ENCODE results near the gene UNC93A.
"Not testable (repeated sequence)": the region's sequence is repeated elsewhere in the genome, so short reads cannot be mapped to it uniquely, and the experiment has no call there.

UNC93A gene

GRCh38 chr6:167270499-167271311, 20.4 kb upstream of the UNC93A start:
- no peak for DNase-seq (ENCODE audit: low read depth)

GRCh38 chr6:167272151-167272550, 19.0 kb upstream of the UNC93A start:
- DNase-seq (ENCODE audit: low read depth): no peak

GRCh38 chr6:167272696-167273379, 18.3 kb upstream of the UNC93A start:
- DNase-seq (ENCODE audit: low read depth): no peak

- DNase-seq (ENCODE audit: low read depth): no peak
These were observed 16.8 kb upstream of the UNC93A start for GRCh38 chr6:167274270-167274669.

GRCh38 chr6:167275001-167275400, 16.1 kb upstream of the UNC93A start:
- no peak for DNase-seq (ENCODE audit: low read depth)

GRCh38 chr6:167275436-167275835, 15.7 kb upstream of the UNC93A start:
- no peak for DNase-seq (ENCODE audit: low read depth)

GRCh38 chr6:167276772-167277533, 14.2 kb upstream of the UNC93A start:
- DNase-seq (ENCODE audit: low read depth): no peak

- not testable (repeated sequence) for DNase-seq (ENCODE audit: low read depth)
These were observed 12.8 kb upstream of the UNC93A start for GRCh38 chr6:167278173-167278940.

- DNase-seq (ENCODE audit: low read depth): no peak
These were observed 11.2 kb upstream of the UNC93A start for GRCh38 chr6:167279766-167280446.

GRCh38 chr6:167280466-167280865, 10.6 kb upstream of the UNC93A start:
- not testable (repeated sequence) for DNase-seq (ENCODE audit: low read depth)

GRCh38 chr6:167282165-167282564, 8.9 kb upstream of the UNC93A start:
- DNase-seq (ENCODE audit: low read depth): no peak

- DNase-seq (ENCODE audit: low read depth): not testable (repeated sequence)
These were observed 6.5 kb upstream of the UNC93A start for GRCh38 chr6:167284565-167284964.

GRCh38 chr6:167285077-167285770, 5.9 kb upstream of the UNC93A start:
- DNase-seq (ENCODE audit: low read depth): no peak

- DNase-seq (ENCODE audit: low read depth): no peak
These were observed 3.5 kb upstream of the UNC93A start for GRCh38 chr6:167287513-167288048.

GRCh38 chr6:167288591-167289225, 2.4 kb upstream of the UNC93A start:
- not testable (repeated sequence) for DNase-seq (ENCODE audit: low read depth)

GRCh38 chr6:167289291-167289690, 1.8 kb upstream of the UNC93A start:
- DNase-seq (ENCODE audit: low read depth): not testable (repeated sequence)

GRCh38 chr6:167291623-167292300, 647 bp downstream of the UNC93A start:
- no peak for DNase-seq (ENCODE audit: low read depth)

GRCh38 chr6:167292301-167293087, 1.4 kb downstream of the UNC93A start:
- no peak for DNase-seq (ENCODE audit: low read depth)

All from stromal cell of bone marrow (primary cell).